ENCODE data around the gene BSN. TPM values are rescaled to one million over a fixed set of nuclear protein-coding genes. Genes with fewer than 3 reads are reported as not detected.
A peak's percentile ranks its signal among the peaks of the same experiment; 100 is the strongest.

Gene BSN
- total RNA-seq, 4 donors from 2014 or later: 0.37 to 0.81 (median 0.73) TPM

DNA sequence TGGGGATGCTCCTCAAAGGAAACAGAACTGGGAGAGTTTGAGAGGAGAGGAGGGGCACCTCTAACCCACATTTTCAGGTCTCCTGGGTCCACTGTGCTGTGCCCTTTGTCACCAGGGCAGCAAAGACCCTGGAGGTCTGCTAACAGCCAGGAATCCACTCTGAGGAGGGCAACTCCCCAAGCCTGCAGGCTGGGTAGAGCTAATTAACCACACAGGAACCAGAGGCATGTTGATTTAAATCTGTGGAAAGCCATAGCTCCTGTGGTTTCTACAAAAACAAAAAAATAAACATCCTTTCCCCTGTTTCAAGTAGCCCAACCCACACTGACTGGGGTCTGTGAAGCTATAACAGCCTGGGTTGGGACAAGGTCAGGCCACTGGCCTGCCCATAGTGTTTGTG is 2.2 kb upstream of the BSN start:
- H3K27ac ChIP-seq: no peak overlapping the region
- ATAC-seq: no peak
- H3K4me1 ChIP-seq: peaks cover 2 to 19% (median 9%) of the 10 kb centered on the region in 3 donors
- H3K4me3 ChIP-seq: no peak overlapping the region
- H3K9me3 ChIP-seq: no peaks in the 10 kb centered on the region
- no peaks in the 10 kb centered on the region for H3K36me3 ChIP-seq
- peaks cover 1% of the 10 kb centered on the region for H3K27me3 ChIP-seq
- no peak for TF ChIP-seq POLR2A (IDR thresholded peaks at IDR 0.05)
- TF ChIP-seq, protein P1, sequence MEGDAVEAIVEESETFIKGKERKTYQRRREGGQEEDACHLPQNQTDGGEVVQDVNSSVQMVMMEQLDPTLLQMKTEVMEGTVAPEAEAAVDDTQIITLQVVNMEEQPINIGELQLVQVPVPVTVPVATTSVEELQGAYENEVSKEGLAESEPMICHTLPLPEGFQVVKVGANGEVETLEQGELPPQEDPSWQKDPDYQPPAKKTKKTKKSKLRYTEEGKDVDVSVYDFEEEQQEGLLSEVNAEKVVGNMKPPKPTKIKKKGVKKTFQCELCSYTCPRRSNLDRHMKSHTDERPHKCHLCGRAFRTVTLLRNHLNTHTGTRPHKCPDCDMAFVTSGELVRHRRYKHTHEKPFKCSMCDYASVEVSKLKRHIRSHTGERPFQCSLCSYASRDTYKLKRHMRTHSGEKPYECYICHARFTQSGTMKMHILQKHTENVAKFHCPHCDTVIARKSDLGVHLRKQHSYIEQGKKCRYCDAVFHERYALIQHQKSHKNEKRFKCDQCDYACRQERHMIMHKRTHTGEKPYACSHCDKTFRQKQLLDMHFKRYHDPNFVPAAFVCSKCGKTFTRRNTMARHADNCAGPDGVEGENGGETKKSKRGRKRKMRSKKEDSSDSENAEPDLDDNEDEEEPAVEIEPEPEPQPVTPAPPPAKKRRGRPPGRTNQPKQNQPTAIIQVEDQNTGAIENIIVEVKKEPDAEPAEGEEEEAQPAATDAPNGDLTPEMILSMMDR (IDR thresholded peaks at IDR 0.05): no peak

DNA sequence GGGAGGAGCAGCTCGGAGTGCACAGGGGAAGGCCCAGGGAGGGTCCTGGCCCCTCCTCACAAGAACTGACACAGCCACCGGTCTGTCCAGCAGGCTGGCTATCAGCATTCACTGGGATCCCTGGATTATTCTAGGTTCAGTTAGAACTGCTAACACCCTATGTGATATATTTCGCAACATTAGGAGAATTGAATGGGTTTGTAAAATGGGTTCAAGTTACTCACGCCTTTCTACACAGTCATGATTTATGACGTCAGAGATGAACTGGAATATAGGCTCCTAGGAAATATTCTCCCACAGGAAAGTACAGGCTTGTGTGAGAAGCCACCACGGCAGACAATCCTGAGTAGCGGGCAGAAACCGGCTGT is 969 bp upstream of the BSN start:
- no peak for ATAC-seq
- 44 to 60% methylated on average over 3 to 5 of the region's 8 CpGs for WGBS, 2 donors (ENCODE audit: low coverage in 1 of 2)
- Histone ChIP-seq H3K36me3 (no peaks in the 10 kb centered on the region), H3K9me3 (no peaks in the 10 kb centered on the region), H3K27me3 (no peaks in the 10 kb centered on the region), H3K27ac (peak overlapping the region in 3 of 4 donors; percentile 76 to 86 (median 79)), H3K4me1 (peaks cover 2 to 19% (median 9%) of the 10 kb centered on the region in 3 donors), H3K4me3 (peak overlapping the region; percentile 56 to 61)
- TF ChIP-seq, protein P1 (IDR thresholded peaks at IDR 0.05): no peak
- TF ChIP-seq POLR2AphosphoS5 (IDR thresholded peaks at IDR 0.05): no peak
- no peak for TF ChIP-seq POLR2A (IDR thresholded peaks at IDR 0.05)
- TF ChIP-seq EP300 (IDR thresholded peaks at IDR 0.05): no peak

DNA sequence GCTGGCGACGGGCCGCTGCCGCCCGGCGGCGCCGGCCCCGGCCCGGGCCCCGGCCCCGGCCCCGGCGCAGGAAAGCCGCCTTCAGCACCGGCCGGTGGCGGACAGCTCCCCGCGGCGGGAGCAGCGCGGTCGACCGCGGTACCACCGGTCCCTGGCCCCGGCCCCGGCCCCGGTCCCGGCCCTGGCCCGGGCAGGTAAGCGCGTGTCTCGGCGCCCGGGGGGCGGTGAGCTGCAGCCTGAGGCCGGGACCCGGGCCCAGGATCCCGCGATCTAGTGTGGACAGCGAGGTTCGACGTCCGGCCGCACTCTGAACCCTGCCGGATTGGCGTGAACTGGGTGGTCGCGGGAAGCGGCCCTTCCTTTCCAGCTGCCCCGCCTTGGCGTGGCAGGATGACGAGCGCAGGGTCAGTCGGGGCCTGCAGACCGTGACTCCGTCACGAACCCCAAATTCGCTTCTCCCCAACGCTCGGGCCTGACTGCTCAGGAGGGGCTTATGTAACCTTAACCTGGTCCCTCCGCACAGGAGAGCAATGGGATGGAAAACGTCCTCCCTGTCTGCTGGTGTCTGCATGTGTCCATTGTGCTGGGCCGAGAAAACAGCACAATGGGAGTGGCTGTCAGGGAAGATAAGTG is 472 bp downstream of the BSN start:
- peak; percentile 91 for ATAC-seq

DNA sequence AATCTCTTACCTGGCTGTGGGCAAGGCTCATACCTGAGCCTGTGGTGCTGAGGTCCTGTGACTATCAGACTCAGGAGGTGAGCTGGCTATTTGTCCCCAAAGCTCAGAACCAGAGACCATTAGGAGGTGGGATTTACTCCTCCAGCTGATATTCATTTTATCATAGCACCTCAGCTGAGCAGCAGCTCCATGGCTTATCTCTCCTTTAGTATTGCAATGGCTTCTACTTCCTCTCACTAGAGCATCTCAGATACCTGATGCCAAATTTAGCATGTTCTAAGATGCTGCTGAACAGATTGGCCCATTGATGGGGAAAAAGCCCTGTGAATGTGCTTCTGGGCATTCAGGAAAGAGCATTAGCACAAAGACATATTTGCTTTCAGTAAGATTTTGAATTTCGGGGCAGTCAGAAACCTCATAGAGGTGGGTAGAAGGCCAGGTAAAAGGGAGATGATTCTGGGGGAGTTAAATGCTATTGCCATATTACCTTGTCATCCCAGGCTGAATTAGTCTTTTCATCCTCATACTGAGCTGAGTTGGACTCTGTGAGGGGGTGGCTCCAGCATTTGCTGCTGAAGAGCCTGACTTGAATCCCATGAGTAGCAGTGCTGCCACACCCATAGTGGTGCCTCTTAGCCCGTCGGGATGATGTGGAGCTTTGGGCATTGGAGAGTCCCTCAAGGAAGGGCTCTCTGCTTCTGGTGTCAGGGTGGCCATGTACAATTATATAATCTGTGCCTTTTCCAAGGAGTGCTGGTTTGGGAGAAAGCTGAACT is 2.4 kb downstream of the BSN start:
- Histone ChIP-seq H3K36me3 (no peaks in the 10 kb centered on the region), H3K4me3 (no peak overlapping the region), H3K27ac (no peak overlapping the region), H3K9me3 (no peaks in the 10 kb centered on the region), H3K4me1 (peaks cover 2 to 19% (median 9%) of the 10 kb centered on the region in 3 donors), H3K27me3 (no peaks in the 10 kb centered on the region)
- 89 to 100% methylated on average over 1 of the region's 3 CpGs for WGBS, 2 donors (ENCODE audit: low coverage in 1 of 2)
- TF ChIP-seq EP300 (IDR thresholded peaks at IDR 0.05): no peak
- TF ChIP-seq, protein P1 (IDR thresholded peaks at IDR 0.05): no peak
- no peak for TF ChIP-seq POLR2AphosphoS5 (IDR thresholded peaks at IDR 0.05)
- TF ChIP-seq POLR2A (IDR thresholded peaks at IDR 0.05): no peak
- ATAC-seq: no peak

More for the DNA sequence above, 472 bp downstream of the BSN start:
- H3K27me3 ChIP-seq: no peaks in the 10 kb centered on the region
- H3K4me1 ChIP-seq: peaks cover 2 to 19% (median 9%) of the 10 kb centered on the region in 3 donors
- TF ChIP-seq POLR2A (IDR thresholded peaks at IDR 0.05) (no peak), POLR2AphosphoS5 (IDR thresholded peaks at IDR 0.05) (no peak), EP300 (IDR thresholded peaks at IDR 0.05) (no peak)
- no peaks in the 10 kb centered on the region for H3K9me3 ChIP-seq
- 0 to 5% methylated on average over 2 to 4 of the region's 66 CpGs for WGBS, 2 donors (ENCODE audit: low coverage in 1 of 2)
- H3K4me3 ChIP-seq: peak overlapping the region; percentile 30 to 61
- no peaks in the 10 kb centered on the region for H3K36me3 ChIP-seq
- peak overlapping the region in 3 of 4 donors; percentile 35 to 79 (median 48) for H3K27ac ChIP-seq

DNA sequence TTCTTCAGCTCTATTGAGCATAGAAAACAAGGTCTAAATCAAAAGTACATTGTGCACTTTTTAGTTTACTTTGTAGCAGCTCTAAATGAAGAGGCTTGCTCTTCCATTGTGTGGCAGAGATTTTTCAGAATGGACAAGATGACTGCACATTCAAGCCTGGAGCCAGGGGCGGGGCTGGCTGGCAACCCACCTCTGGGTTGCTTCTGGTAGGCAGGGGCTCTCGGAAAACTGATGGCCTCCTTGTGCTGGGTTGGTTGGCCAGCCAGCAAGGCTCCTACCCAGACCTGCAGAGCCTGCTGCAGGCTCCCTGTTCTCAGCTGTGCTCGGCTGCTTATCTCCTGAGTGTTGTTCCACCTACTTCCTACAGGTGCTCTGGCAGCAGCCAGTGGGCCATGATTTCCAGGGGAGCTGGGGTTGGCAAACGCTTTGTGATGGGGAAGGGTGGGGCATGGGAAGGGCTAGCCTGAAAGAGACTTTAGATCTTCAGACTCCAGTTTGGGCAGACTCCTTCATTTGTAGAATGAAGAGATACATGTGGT is 8.8 kb downstream of the BSN start:
- TF ChIP-seq POLR2A (IDR thresholded peaks at IDR 0.05) (no peak), EP300 (IDR thresholded peaks at IDR 0.05) (no peak), POLR2AphosphoS5 (IDR thresholded peaks at IDR 0.05) (no peak)
- TF ChIP-seq, protein P1 (IDR thresholded peaks at IDR 0.05): no peak
- Histone ChIP-seq H3K36me3 (no peaks in the 10 kb centered on the region), H3K27me3 (no peaks in the 10 kb centered on the region), H3K27ac (no peak overlapping the region), H3K4me1 (no peaks in the 10 kb centered on the region), H3K4me3 (no peak overlapping the region), H3K9me3 (no peaks in the 10 kb centered on the region)
- 48 to 58% methylated on average over 2 to 4 of the region's 4 CpGs for WGBS, 2 donors (ENCODE audit: low coverage in 1 of 2)
- no peak for ATAC-seq

Data from gastroesophageal sphincter (tissue), 4 donors.